RWPE1 (cell line): ENCODE data around the gene DHH.
"Not testable (repeated sequence)": the region's sequence is repeated elsewhere in the genome, so short reads cannot be mapped to it uniquely, and the experiment has no call there.

Experiments
- CTCF ChIA-PET: fragments of 350-600 bp; sonication (Branson Sonifier 250); formaldehyde crosslinking; extraction: SDS; loops from one replicate; lab custom pipeline; 2021; lab: Yijun Ruan, JAX
- POLR2A ChIA-PET: fragments of 400-600 bp; formaldehyde crosslinking; extraction: SDS; loops from one replicate; lab custom pipeline; 2020; ENCODE audit warnings: antibody characterized with exemption; ENCODE audit not compliant: low non-redundant PET; lab: Yijun Ruan, JAX
- DNase-seq: peaks from one replicate; pipeline ENCODE4 v3.0.0; 2012; ENCODE audit warnings: low spot score
- H3K27ac ChIP-seq: fragments of 450-650 bp; 2 replicates; pipeline ENCODE4 v1.5.1; 2017
- TF ChIP-seq, protein P1 (sequence below): fragments of 450-650 bp; conservative IDR thresholded peaks from 2 replicates; pipeline ENCODE4 v1.5.1; 2017; ENCODE audit warnings: low read depth, mild to moderate bottlenecking

DHH gene

DNA sequence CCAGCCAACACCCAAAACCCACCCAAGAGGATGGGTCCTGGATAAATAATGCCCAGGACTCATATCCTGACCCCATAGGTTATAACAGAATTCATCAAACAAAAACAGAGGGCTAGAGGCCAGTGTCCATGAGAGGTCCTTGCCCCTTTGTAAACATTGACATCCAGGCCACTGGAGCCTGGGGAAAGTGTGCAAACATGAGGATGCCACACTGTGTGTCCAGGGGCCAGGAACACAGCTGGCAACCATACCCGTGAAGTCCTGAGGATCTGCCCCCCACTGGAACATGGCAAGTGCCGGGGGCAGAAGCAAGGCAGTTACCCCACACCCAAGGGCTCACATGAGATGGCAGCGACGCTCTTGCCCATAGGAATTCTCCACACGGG is 29.8 kb downstream of the DHH start:
- TF ChIP-seq, protein P1, sequence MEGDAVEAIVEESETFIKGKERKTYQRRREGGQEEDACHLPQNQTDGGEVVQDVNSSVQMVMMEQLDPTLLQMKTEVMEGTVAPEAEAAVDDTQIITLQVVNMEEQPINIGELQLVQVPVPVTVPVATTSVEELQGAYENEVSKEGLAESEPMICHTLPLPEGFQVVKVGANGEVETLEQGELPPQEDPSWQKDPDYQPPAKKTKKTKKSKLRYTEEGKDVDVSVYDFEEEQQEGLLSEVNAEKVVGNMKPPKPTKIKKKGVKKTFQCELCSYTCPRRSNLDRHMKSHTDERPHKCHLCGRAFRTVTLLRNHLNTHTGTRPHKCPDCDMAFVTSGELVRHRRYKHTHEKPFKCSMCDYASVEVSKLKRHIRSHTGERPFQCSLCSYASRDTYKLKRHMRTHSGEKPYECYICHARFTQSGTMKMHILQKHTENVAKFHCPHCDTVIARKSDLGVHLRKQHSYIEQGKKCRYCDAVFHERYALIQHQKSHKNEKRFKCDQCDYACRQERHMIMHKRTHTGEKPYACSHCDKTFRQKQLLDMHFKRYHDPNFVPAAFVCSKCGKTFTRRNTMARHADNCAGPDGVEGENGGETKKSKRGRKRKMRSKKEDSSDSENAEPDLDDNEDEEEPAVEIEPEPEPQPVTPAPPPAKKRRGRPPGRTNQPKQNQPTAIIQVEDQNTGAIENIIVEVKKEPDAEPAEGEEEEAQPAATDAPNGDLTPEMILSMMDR: no peak
- POLR2A ChIA-PET: no interaction called here
- CTCF ChIA-PET: interaction anchor here (0.5 to 3.7 kb wide), 18 partner anchors 8 to 201 kb away, joined by 3 to 21 read pairs (median 5); partner anchors contain the start of genes DHH and TUBA1B
- DNase-seq: no peak
- H3K27ac ChIP-seq: no peak overlapping the region

DNA sequence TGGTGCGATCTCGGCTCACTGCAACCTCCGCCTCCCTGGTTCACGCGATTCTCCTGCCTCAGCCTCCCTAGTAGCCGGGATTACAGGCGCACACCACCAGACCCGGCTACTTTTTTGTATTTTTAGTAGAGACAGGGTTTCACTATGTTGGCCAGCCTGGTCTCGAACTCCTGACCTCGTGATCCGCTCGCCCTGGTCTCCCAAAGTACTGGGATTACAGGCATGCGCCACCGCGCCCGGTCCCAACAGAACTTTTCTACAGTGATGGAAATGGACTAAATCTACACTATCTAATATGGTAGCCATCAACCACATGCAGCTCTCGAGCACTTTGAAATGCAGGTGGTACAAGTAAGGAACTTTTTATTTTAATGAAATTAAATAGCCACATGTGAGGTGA is 32.7 kb downstream of the DHH start:
- POLR2A ChIA-PET, H3K27ac ChIP-seq, DNase-seq: not testable (repeated sequence)
- CTCF ChIA-PET: interaction anchor here (3.7 kb wide), 1 partner anchor 69 kb away, joined by 21 read pairs; the partner anchor contains the start of gene TUBA1B

DNA sequence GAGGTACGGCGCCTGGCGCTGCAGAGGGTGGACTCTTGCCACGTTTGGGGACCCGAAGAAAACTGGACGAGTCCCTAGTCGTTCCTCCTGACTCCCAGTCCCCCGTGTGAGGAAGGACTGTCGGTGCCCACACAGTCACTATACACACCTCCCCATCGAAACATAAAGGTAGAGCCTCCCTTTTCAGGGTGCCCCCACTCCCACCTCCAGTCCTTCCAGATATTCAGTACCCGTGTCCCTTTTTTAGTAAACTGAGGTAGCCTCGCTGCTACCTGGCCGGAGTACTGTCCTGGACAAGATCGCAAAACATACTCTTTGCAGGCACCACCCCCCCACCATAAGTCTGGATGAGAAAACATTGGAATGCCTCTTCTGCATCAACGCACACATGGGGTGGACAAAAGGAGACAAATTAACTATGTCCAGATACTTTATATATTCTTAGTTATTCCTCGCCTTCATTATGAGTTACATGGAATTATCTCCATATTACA is 33.4 kb downstream of the DHH start:
- ChIA-PET POLR2A (no interaction called here), CTCF (no interaction called here)
- TF ChIP-seq, protein P1: no peak
- DNase-seq: peak; percentile 37
- H3K27ac ChIP-seq: peak overlapping the region; percentile 86

DNA sequence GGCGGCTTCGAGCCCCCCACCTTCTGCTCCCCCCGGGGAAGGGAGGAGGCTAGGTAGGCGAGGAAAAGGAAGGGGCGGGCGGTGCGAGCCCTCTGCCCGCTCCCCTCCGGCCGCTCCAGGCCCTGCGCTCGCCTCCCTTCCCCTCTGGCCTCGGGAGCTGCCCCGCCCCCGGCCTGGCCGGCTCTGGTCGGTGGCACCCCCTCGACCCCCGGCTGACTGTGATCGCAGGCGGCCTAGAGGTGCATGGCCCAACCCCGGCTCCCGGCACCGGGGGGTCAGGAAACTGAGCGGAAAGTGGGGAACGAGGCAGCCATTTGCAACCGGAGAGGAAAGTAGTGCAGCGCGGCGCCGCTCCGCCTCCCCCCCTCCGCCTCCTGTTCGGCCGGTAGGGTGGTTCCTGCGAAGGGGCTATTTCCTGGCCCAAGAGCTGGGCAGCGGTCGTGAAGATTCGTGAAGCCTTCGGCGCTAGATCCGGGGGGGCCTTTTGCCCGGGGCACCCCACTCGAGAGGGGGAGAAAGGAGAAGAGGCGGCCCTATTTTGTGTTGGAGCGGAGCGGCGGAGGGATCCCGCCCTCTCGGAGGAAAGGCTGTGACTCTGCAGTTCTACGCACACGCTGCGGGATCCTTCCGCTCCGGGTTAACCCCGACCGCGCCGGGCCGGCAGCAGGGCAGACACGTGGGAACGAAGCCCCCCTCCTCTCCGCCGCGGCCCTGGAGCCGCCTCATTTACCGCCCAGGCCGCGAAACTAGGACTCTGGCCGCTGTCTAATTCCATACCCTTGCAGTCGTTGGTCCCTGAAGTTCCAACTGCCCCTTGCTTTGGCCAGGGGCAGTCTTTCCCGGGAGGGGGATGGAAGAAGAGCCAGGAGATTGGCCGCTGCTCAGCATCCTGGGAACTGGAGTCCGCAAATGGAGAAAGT is 34.1 kb downstream of the DHH start, which contains the start of gene KMT2D:
TSS of gene KMT2D (minus strand) at position 558 of the 920 bp plus-strand sequence. CDS start 5,470 bp downstream, outside the sequence.
- TF ChIP-seq, protein P1: no peak
- peak; percentile 93 for DNase-seq
- ChIA-PET POLR2A (no interaction called here), CTCF (interaction anchor here (0.5 kb wide), 1 partner anchor 150 kb away, joined by 3 read pairs; no protein-coding TSS in a partner anchor)
- peak within 1 kb of the TSS; percentile 86 for H3K27ac ChIP-seq

DNA sequence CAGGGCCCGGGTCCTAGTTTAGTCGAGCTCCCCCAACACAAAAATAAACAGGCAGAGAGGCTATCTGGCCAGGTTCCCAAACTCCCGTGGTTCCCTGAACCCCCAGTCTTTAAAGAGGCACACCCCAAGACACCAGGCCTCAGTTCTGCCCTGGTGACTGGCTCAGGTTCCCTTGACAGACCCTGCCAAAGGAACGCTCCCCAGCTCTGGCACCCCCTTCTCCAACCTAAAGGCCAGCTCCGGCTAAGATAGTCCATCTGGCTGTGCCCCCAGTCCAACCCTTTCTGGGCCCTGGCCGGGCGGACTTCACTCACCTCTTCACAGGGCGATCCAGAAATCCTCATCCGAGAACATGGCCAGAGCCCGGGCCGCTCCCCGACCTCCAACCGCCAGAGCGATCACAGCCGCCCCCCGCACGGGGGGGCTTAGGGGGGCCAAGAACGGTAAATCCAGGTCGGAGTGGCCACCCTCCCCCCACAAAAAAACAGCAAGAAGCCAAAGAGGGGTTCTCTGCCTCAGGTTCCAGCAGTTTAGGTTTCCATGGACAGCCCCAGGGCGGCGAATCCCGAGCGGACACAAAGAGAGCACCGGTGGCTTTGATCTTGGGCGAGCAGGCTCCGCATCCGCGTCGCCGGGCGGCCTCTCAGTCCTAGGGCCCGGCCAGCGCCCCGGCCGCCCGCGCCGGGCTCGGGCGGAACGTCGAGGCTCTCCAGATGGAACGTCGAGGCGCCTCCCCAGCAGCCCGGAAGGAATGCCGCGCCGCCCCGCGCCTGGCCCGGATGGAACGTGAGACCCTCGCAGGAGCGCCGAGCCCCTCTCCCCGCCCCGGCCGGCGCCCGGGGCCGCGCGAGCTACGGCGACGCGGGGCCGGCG is 35.1 kb downstream of the DHH start:
- DNase-seq: peak; percentile 55
- TF ChIP-seq, protein P1: no peak
- CTCF ChIA-PET: interaction anchor here (0.6 kb wide), 3 partner anchors 60 to 207 kb away, joined by 3 to 5 read pairs (median 4); no protein-coding TSS in a partner anchor
- POLR2A ChIA-PET: no interaction called here
- H3K27ac ChIP-seq: peak overlapping the region; percentile 86

DNA sequence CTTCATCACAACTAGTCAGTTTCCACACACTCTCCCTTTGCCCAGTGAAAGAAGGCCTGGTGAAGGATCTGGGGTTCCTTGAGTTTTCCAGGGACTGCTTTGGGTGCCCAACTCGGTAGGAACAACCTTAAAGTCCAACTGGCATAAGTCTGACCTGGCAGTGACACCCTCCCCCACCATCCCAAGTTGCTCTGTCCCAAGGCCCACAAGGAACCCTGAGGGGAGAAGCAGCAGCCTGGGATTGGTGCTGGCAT is 35.6 kb downstream of the DHH start:
- peak overlapping the region; percentile 86 for H3K27ac ChIP-seq
- DNase-seq: no peak
- TF ChIP-seq, protein P1: no peak
- ChIA-PET CTCF (interaction anchor here (0.6 kb wide), 1 partner anchor 152 kb away, joined by 5 read pairs; no protein-coding TSS in a partner anchor), POLR2A (no interaction called here)
